ENCODE results near the gene EVI2B.
"Not testable (repeated sequence)": the region's sequence is repeated elsewhere in the genome, so short reads cannot be mapped to it uniquely, and the experiment has no call there.

The EVI2B gene

DNA sequence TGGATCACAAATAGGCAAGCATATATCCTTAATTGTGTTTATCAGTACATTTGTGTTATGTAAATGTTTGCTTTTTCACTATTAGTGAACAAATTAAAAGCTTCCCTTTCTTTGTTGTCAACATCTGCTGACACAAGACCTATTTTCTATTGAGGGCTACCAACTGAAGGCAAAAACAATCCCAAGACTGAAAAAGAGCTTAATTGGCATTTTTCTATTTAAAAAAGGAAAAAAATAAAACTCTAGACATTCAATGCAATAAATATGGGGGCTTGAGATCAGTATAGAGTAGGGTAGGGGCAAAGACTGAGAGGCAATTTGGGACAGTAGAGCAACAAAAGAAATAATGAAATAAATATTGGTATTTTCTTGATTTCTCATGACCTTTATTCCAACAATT is 41.1 kb downstream of the EVI2B start:
- Histone ChIP-seq H3K4me3 (no peak overlapping the region), H3K27ac (no peak overlapping the region)
- no peak for TF ChIP-seq CTCF (IDR thresholded peaks at IDR 0.05)
- no peak for DNase-seq (ENCODE audit: low spot score)

DNA sequence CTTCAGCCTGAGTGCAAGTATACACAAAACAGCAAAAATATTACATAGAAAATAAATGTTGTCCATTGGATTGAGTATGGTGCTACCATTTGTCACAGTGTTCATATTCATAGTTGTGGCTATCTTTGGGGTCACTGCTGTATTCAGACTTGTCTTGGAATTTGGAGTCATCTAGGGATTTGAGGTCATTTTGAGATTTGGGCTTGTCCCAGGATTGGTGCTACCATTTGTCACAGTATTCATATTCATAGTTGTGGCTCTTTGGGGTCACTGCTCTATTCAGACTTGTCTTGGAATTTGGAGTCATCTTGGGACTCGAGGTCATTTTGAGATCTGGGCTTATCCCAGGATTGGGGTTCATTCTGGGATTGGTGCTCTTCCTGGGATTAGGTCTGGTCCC is 41.6 kb downstream of the EVI2B start:
- Histone ChIP-seq H3K4me3 (no peak overlapping the region), H3K27ac (no peak overlapping the region)
- DNase-seq (ENCODE audit: low spot score): no peak
- no peak for TF ChIP-seq CTCF (IDR thresholded peaks at IDR 0.05)

DNA sequence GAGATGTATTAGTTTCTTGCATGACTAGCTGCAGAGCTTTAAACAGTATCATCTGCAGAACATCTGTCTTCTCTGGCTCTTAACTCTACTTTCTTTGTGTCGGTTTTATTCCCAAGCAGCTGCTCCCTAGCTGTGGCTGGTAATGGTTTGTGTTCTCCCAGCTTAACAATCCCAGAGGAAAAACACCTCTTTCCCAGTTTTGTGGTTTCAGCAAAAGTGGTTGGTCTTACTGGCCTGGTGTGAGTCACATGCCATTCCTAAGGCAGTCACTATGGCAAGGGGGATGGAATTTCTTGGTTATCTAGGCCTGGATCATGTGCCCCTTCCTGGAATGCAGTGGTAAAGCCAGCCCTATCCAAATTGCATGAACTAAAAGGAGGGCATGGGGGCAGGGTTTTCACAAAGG is 44.3 kb downstream of the EVI2B start:
- peak; percentile 74 for DNase-seq (ENCODE audit: low spot score)
- Histone ChIP-seq H3K27ac (peak overlapping the region in 1 of 2 donors; percentile 69), H3K4me3 (no peak overlapping the region)
- TF ChIP-seq CTCF (IDR thresholded peaks at IDR 0.05): no peak

DNA sequence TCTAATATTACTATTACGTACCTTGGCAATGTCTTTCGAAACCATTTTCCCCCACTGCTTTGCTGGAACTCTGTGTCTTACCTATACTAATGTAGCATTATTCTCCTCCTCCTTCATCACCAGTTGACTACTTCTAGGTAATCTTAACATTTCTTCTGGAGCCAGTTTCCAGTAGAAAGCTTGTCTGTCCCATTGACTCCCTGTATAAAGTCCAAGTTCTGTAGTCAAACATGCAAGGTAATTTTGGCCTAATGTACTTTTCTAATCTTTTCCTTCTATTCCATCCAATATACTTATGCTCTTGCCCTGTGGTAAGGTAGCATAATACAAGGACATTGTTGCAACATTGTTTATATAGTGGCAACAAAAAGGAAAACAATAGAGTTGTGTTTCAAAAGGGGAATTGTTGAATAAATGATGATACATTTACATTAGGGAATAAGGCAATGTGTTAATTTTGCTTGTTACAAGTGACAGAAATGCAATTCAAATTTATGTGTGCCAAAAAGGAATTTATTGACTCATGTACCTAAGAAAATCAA is 44.7 kb downstream of the EVI2B start:
- no peak for DNase-seq (ENCODE audit: low spot score)
- Histone ChIP-seq H3K27ac (peak overlapping the region in 1 of 2 donors; percentile 69), H3K4me3 (no peak overlapping the region)
- no peak for TF ChIP-seq CTCF (IDR thresholded peaks at IDR 0.05)

DNA sequence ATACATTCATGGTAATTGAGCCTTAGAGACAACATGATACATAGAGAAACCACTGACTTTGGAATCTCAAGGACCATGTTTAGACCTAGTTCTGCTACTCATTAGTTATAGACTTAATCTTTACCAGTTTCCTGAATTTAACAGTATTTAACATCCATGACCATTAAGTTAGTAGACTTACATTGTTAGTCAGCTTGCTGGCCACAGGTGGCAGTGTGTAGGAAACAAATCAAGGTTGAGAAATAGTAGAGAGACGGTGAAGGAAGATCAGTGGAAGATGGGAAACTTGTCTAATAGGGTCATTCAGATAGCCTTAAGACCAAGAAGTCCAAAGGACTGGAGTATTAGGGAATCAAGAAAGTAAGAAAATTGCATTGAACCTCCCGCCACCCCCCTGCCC is 47.8 kb downstream of the EVI2B start:
- Histone ChIP-seq H3K27ac (no peak overlapping the region), H3K4me3 (no peak overlapping the region)
- TF ChIP-seq CTCF (IDR thresholded peaks at IDR 0.05): no peak
- DNase-seq (ENCODE audit: low spot score): no peak

GRCh38 chr17:31262923-31263322 is 50.9 kb downstream of the EVI2B start:
- H3K27ac ChIP-seq; DNase-seq (ENCODE audit: low spot score): not testable (repeated sequence)

DNA sequence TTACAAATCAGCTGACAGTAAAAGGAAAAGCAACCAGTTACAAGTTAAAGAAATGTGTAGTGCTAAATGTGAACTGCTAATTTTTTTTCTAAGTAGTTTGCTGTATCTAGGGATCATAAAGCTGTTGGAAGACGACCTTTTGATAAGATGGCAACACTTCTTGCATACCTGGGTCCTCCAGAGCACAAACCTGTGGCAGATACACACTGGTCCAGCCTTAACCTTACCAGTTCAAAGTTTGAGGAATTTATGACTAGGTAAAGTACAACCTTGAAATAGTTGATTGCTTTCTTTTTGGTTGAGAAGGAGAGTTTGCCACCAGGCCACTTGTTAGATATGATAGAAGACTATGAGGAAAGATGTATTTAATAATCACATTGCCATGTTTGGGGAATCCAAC is 52.3 kb downstream of the EVI2B start:
- DNase-seq (ENCODE audit: low spot score): no peak
- no peak overlapping the region for H3K27ac ChIP-seq
- no peak for TF ChIP-seq CTCF (IDR thresholded peaks at IDR 0.05)
- H3K4me3 ChIP-seq: no peak overlapping the region

More at GRCh38 chr17:31262923-31263322, 50.9 kb downstream of the EVI2B start:
- not testable (repeated sequence) for H3K4me3 ChIP-seq

DNA sequence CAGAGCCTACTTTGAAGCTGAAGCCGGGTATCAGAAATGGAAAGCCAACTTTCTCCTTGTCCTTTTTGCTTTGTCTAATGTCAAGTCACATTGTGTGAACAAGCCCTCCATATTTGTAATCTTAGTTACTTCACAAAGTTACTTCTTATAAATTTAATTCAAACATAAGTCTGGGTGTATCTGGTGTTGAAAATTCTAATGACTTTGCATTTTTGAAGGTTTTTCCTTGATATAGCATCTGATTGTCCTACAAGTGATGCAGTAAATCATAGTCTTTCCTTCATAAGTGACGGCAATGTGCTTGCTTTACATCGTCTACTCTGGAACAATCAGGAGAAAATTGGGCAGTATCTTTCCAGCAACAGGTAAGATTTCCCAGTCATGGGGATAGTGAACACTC is 53.7 kb downstream of the EVI2B start:
- TF ChIP-seq CTCF (IDR thresholded peaks at IDR 0.05): no peak
- no peak overlapping the region for H3K27ac ChIP-seq
- DNase-seq (ENCODE audit: low spot score): no peak
- no peak overlapping the region for H3K4me3 ChIP-seq
